NCI-H2196 (cell line): ENCODE measurements around the gene GPR37.
A peak's percentile ranks its signal among the peaks of the same experiment; 100 is the strongest.

Source experiments
- DNase-seq: peaks from one replicate; lab custom pipeline; 2025; ENCODE audit not compliant: unreplicated experiment; lab: John Stamatoyannopoulos, UW

GPR37 gene

DNA sequence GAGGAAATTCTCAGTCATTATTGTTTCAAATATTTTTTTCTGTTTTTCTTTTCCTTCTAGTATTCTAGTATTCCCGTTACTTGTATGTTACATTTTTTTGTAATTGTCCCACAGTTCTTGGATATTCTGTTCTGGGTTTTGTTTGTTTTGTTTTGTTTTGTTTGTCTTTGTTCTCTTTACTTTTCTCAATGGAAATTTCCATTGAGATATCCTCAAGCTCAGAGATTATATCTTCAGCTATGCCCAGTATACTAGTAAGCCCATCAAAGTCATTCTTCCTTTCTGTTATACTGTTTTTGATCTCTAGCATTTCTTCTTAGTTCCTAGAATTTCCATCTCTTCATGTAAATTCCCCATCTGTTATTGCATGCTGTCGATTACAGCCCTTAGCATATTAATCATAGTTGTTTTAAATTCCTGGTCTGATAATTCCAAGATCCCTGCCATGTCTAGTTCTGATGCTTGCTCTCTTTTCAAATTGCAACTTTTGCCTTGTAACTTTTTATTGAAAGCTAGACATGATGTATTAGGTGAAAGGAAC is 27.8 kb downstream of the GPR37 start:
- no peak for DNase-seq

DNA sequence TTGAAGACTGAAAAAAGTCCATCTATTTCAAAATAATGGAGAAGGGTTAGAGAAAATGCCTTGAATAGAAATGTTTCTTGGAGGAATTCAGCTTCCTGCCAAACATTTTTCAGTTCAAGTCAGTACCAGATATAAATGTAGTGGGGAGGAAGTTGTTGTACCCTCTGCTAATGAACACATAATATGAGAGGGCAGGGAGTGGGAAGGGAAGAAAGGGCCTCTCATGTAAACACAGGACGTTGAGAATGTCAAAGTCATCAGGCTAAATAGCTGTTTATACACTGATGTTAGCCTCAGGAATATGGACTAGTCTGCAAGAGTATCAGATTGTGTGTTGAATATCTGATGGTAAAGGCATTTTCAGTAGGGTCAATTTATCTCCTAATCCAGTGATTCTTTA is 37.0 kb downstream of the GPR37 start:
- no peak for DNase-seq

GRCh38 chr7:124724507-124725192 is 40.9 kb downstream of the GPR37 start:
- no peak for DNase-seq

- DNase-seq = no peak
Observed at GRCh38 chr7:124724079-124724478, 41.5 kb downstream of the GPR37 start.

- DNase-seq = no peak
Observed at GRCh38 chr7:124723012-124723411, 42.6 kb downstream of the GPR37 start.

GRCh38 chr7:124722292-124722691 is 43.3 kb downstream of the GPR37 start:
- DNase-seq = no peak

- peak; percentile 29 for DNase-seq
Observed at GRCh38 chr7:124720195-124720594, 45.4 kb downstream of the GPR37 start.

DNA sequence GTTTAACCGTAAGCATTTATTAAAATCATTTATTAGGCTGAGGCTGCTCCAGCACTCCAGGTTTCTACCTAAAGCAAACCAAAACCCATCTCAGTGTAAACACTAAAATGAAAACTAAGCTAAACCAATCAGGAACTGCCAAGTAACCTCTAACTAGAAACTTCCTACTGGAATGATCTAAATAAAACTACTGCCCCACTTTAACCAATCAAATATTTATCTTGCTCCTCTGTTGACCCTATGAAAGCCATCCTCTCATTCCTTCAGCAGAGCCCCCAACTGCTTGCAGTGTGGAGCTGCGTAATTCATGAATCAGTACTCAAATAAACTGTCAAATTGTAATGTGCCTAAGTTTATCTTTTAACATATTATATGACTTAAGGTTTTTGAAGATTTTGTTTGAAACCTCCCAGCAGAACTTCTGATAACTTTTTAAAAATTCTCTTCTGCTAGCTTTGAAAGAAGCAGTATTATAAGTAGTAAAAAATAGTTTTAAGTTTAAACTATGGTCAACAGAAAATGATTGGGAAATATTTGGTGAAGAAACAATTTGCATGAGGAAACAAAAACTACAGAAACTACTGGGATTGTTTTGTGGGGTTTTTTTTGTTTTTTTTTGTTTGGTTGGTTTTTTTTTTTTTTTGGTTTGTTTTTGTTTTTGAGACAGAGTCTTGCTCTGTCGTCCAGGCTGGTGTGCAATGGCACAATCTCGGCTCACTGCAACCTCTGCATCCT is 47.4 kb downstream of the GPR37 start:
- DNase-seq = no peak

DNA sequence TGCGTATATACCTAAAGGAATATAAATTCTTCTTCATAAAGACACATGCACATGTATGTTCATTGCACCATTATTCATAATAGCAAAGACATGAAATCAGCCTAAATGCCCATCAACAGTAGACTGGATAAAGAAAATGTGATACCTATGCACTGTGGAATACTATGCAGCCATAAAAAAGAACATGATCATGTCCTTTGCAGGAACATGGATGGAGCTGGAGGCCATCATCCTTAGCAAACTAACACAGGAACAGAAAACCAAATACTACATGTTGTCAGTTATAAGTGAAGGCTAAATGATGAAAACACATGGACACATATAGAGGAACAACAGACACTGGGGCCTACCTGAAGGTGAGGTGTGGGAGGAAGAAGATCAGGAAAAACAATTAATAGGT is 48.7 kb downstream of the GPR37 start:
- DNase-seq = no peak

GRCh38 chr7:124713086-124713485 is 52.5 kb downstream of the GPR37 start:
- no peak for DNase-seq

DNA sequence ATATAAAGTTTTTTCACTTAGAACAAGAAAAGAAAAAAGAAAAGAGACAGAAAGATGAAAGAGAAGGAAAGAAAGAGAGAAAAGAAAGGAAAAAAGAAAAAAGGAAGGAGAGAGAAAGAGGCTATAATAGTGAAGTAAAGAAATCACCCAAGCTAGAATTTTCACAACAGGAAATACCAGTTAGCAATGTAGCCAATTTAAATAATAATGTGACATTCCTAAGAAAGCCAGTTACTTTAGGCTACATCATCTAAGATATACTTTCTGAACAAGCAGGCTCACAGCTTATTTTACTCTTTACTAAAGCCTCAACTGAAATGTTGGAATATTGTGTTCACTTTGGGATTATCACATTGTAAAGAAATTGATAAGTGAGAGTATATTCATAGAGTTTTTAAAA is 53.6 kb downstream of the GPR37 start:
- no peak for DNase-seq

GRCh38 chr7:124702385-124702784 is 63.2 kb downstream of the GPR37 start:
- no peak for DNase-seq

DNA sequence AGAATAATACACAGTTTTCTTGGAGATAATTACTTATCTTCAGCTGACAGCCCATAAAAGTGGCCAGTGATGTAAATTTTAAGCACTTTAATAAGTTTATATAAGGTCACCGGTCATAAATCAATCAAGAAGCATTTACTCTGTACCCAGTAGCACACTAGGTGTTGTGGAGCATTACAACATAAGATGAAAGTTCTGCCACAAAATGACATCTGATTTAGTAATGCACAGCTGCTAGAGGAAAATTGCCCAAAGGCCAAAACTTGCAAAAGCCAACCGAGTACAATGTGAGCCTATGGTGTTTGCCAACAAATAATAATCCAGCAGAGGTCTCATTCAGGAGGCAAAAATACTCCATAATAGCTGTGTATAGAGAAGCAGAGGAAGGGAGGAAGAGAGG is 63.6 kb downstream of the GPR37 start:
- no peak for DNase-seq

DNA sequence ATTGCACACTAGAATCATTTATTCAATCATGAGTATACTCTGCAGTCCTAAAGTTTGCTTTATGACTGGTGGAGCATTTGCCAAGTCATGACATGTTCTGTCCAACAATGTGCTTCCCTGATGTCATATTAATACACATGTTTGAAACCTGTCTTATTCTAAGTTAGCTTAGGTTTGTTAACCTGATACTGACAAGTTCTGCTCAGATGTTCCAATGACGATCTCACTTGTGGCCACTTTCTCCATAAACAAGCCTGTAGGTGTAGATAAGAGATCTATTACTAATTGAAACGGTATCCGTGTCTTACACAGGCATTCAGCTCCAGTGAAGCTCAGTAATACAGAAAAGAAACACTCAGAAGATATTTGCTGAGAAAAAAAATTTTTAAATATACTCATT is 64.9 kb downstream of the GPR37 start:
- no peak for DNase-seq

GRCh38 chr7:124698964-124699363 is 66.6 kb downstream of the GPR37 start:
- DNase-seq = no peak

DNA sequence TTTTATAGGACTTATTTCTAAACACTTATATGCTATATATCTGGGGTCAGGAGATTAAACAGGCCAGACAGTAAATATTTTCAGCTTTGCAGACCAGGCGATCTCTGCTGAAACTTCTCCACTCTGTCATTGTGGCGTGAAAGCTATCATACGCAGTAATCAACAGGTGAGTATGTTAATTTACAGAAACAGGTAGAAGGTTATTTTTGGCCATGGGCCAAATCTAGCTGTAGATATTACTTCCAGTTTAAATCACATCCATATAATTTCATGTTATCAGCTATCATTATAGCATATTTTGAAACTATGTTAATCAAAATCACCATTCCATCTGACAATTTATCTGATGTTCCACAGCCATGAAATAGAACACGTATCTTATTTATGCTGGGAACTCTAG is 67.8 kb downstream of the GPR37 start:
- DNase-seq = no peak
